HG03103 (cell line): Measurements from ENCODE around the gene DIAPH3.

Experiments
- ATAC-seq: cut with Tn5 transposase; IDR thresholded peaks from one replicate; pipeline ENCODE4 v1.9.1; 2021; ENCODE audit warnings: low read depth; ENCODE audit not compliant: unreplicated experiment

DIAPH3 gene

DNA sequence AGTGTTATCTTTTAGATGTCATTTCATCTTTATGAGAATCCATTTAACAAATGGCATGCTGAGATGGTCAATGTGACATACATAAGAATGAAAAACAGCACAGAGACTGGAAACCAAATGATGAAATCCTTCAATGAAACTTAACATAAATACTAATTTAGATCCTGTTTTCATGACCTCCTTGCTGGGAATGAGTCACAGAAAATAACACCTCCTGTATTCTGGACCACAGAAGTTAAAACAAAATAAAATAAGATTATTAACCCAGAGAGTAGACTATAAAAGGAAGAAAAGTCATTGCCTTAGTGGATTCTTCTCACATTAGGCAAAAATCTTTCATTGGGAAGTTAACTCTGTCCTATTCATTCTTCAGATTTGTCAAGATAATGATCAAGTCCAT, 1.6 kb downstream of the DIAPH3 start:
- no peak for ATAC-seq

DNA sequence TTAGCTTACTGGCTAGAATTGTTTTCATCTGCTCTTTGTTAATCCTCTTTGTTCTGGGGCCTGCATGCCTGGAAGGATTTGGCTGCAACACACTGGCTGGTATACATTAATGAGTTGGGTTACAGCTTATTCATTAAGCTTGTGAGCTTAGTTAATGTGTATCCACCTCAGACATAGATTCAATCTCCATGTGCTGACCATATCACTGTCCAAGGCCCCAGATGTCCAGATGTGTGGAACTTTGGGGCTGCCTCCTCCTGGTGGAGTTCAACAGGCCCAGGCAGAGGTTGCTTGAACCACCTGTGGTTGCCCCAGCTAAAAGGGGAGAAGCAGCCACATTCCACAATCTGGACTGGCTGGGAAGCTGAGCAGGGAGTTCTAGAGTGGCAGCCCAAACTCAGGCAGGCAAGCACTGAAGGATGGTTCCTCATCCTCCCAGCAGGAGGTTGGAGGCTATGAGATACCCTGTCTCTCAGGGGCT, 5.4 kb downstream of the DIAPH3 start:
- ATAC-seq, result no peak

DNA sequence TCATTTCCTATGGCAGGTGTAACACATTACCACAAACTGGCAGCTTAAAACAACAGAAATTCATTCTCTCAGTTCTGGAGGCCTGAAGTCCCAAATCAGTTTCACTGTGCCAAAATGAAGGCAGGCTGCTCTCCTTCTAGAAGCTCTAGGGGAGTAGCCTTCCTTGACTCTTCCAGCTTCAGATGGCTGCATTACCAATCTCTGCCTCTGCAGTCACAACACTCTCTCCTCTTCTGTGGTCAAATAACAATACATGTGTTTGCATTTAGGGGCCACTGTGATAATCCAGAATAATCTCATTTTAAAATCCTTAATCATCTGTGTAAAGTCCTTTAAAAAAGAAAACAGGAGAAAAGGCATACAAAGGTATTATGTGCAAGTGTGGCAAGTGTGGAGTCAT, 7.8 kb downstream of the DIAPH3 start:
- no peak for ATAC-seq

DNA sequence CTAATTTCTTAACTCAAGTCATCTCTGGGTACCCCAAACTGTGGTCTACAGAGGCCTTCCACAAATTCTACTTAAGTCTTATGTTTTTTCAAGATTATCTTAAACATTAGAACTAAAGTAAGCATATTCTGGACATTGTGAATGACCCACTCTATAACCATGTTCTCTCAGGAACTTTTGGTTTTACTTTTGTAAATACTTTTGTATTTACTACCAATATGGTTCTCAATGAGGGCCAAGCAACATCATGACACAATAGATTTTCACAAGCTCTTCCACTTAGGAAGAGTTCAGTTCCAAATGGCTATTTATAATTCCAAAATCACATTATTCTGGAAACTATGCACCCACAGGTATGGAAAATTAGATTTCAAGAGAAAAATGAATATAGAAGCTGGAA, 10.8 kb downstream of the DIAPH3 start:
- ATAC-seq, result no peak

DNA sequence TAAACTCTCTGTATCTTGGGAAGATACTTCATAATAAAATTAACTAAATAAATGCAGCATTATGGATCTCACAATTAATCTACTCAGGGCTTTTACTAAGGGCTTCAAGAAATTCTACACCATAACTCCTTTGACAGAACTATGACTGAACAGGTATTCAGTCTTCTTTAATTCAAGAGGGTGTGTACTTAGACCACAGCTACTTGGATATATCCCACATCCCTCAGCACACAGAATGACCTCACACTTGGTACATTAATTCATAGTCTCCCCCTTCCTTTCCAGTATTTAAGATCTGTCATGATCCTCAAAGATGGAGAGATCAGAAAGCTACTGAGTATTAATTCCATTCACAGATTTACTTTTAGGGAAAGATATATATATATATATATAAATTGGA, 11.6 kb downstream of the DIAPH3 start:
- no peak for ATAC-seq

DNA sequence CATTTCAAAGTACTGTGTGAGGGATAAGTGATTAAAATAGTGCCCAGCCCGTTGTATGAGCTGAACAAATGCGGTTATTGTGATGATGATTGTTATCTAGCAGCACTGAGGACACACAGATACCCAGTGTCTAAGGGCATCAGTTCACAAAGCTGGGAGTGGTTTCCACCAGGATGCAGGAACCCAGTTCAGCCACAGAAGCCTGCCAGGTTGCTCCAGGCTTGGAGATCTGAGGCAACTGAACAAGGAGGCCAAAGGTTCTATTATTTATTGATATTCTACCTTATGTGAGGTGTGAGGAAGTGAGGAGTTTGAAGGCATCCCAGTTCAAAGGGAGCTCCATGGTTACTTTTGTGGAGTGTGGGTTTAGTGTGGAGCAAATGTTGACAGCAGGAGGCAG, 13.2 kb downstream of the DIAPH3 start:
- ATAC-seq, result no peak

DNA sequence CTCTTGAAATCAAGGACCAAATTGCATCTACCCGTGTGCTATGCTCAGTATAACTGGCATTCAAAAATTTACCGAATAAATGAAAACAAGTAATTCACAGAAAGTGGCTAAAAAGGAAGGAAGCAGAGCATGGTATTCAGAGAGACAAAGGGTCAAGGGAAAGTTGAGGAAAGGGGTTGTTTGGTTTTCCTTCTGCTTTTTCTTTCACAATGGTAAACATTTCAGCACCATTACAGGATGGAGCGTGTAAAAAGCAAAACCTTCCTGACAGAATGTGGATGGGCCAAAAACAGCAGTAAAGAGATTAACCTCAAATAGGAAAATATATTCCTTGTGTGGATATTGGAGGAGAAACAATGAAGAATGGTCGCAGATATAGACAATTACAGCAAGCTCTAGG, 14.8 kb downstream of the DIAPH3 start:
- ATAC-seq, result no peak

DNA sequence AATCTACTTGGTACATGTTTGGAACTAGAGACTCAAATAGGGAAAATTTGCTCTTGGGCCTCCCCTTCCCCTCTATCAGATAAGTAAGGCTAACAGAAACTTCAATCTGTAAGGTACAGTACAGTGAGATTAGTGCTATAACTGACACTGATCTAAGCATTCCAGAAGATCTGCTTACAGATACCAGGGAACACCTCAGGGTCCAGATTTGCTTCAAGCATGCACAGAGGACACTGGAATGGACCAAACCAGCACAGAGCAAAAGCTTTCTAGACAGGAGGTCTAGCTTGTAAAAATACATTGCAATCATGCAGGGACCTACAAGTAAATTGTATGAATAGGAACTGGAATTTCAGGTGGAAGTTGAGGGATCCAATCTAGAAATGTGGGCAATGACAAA, 16.4 kb downstream of the DIAPH3 start:
- no peak for ATAC-seq

DNA sequence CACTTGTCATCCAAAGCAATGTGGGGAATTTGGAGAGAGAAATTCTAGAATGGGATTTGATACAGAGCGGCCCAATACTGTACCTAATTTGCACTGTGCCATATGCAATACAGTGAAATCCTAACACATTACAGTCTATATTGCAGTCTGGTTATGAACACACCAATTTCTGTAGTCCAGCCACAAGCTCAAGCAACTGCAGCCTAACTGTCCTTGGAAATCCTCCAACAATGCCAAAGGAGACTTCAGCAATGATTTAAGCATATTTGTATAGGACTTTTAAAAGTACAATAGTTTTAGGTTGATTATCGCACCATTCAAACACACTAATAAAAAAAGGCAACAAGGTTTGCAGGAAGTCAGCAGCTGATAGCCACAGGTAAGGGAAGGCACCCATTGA, 17.3 kb downstream of the DIAPH3 start:
- ATAC-seq, result no peak

DNA sequence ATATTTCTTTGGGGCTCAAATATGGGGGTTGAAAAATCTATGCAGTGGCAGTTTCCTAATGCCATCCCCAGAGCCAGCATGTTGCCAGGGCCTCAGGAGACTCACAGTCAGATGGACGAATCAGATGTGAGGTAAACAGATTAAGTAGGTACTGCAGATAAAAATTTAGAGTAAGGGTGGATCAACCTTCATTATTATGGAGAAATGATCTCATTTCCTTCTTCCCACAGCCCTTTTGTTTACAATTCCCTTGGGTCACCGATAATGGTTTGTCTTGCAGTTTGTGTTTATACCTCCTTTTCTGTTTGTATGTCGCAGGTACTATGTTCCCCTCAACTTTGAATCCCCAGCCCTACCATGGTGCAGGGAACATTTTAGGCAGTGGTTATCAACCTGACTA, 20.0 kb downstream of the DIAPH3 start:
- no peak for ATAC-seq

DNA sequence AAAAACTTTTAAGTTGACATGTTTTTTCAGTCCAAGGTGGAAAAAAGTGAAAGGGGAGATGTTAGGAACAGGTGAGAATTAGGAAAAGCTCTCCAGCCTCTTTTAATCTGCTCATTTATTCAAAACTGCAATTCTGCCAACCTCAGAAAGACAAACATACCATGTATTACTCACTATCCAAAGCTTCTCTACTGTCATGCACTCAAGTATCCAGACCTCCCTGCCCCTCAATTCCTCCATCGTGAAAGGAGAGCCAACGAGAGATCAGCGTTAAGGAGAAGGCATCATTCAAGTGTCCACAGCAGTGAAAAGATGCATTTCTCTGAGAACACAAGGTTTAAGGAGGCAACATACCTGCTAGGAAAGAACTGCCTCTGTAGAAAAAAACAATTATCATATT, 24.5 kb downstream of the DIAPH3 start:
- no peak for ATAC-seq

DNA sequence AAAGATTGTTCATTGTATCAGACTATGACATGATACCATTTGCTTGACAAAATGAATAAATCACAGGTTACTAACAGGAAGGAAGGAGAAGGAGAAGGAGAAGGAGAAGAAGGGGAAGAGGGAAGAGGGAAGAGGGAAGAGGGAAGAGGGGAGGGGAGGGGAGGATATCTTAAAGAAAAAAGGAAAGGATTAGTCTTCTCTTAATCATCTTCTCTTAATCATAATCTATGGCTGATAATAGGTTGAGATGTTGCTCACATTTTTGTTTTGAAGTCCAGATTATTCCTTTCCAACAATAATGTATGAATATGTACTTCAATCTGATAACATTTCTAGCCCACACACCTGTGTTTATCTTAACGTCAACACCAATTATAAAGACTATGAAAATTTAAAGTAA, 25.1 kb downstream of the DIAPH3 start:
- ATAC-seq, result no peak

DNA sequence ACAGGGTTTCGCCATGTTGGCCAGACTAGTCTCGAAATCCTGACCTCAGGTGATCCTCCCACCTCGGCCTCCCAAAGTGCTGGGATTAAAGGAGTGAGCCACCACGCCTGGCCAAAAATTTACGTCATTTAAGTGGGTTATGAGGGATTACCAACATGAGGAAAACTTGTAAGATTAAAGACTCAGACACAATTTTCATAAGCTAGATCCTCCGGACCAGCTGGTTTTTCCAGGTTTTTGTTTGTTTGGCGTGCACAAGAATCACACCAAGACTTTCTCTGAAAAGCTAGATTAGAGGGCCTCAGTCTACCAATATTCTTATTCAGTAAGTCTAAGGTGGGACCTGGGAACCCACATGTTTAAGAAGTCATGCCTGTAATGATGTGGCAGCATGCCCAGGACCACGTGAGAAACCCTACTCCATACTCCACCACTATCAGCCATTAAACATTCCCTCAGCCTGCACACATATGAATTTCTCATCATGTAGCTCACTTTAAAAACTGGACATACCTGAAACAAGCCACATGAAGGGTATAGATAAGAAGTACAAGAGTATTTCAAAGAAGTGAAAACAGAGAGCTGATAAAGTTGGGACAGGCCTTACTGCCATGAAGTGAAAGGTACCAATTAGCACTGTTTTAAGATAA, 25.7 kb downstream of the DIAPH3 start:
- ATAC-seq, result no peak

DNA sequence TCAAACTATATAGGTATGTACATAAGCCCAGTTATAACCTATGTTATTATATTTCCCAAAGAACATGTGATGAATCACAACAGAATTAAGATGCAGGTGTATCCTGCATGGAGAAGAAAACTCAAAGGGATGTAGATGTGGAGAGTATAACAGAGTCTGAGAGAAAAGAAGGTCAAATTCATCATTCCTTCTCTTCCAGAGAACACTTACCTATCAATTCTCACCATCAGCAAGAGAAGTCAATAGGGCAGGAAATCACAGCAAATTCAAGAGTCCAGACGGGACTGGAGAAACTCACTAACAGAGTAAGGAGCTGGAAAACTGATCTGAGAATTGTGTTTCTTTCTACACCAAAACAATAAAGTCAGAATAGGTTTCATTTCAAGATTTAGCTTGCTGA, 28.4 kb downstream of the DIAPH3 start:
- no peak for ATAC-seq

DNA sequence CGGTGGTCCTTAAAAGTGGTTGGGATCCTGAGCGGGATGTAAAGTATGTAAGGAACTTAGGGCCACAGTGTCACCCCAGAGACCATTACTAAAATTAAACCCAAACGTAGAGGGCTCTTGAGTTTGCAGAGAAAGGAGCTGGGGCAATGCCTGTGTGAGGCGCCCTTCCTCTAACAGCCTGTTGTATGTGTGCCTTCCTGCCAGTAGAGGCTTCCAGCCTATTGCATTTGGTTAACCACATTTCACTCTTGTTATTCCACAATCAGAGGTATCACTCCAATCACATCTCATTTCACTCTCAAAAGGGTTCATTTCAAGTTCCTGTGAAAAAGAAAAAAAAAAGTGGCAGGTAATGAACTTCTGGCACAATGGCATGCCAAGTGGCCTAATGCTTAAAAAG, 29.4 kb downstream of the DIAPH3 start:
- no peak for ATAC-seq

DNA sequence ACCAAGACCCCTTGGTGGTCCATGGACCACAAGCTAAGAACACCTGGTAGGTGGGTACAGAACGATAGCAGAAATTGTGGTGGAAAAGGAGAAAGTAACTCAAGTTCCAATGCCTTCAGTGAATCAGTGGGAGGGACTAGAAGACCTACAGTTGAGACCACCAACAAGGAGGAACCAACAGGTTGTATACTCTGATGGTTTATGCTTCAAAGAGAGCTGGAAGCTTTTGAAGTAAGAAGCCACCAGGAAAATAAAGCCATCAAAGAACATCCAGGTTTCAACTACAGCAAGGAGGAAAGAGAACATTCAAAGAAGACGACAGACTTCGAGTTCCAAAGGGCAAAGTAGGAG, 42.4 kb downstream of the DIAPH3 start:
- ATAC-seq, result no peak

DNA sequence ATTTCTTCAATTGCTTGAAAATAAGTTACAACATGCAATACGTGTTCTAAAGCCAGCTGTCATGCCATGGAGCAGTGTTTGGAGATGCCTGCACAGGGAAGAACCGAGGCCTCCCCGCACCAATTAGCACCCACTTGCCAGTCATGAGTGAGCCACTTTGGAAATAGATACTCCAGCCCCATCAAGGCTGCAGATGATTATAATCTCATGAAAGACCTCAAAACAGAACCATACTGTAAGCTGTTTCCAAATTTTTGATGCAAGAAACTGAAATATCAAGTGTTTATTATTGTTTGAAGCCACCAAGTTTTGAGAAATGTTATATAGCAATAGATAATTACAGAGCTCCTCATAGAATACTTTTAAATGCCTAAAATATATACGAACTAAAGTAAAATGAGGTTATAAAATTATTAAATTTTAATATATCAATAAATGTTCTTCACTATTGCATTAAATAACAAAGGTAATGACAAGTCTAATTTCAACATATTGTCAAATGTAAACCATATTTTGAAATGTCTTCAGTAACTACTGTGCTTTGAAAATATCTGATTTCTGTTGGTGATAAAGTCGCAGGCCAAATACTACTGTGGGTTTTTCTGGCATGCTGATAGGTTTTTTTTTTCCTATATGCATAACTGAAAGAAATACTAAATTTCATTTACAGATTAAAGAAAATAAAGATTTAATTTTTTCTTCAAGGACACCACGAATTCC, 43.0 kb downstream of the DIAPH3 start:
- no peak for ATAC-seq

DNA sequence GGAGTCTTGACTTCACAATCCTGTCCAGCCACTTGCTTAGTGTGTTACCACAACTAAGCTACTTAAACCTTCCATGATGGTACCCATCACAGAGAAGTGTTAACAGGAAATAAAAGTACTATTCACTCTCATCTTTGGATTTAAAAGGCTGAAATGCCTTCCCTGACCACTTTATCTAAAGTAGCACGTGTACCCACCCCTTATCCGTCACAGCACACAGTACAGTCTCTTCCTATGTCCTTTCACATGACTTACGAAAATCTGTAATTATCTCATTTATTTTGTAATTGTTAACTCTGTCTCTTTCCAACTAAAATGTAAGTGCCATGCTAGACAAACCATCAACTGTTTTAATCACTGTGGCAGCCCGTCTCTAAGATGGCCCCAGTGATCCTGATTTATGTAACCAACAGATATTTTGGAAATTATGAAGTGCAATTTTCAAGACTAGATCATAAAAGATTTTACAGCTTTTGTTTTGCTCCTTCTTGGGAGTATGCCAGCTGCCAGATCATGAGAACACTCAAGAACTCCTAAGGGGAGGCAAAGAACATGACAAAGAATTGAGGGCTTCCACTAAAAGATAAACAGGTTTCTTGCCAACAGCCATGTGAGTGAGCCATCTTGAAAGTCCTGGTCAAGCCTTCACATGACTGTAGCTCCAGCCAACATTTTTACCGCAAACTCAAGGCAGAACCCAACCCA, 44.9 kb downstream of the DIAPH3 start:
- ATAC-seq, result no peak

DNA sequence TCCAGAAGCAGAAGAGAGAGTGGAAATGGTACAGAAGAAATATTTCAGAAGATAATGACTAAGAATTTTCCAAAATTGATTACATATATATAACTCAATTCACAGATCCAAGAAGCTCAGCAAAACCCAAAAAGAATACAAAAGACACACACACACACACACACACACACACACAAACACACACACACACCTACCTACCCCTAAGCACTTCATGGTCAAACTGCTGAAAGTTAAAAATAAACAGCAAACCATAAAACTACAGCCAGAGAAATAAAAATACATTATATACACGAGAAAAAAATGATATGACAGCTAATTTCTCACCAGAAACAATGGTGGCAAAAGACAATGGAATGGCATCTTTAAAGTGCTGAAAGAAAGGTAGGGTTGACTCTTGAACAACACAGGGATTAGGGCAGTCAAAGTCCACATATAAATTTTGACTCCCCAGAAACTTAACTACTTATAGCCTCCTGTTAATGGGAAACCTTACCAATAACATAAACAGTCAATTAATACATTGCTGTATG, 49.2 kb downstream of the DIAPH3 start:
- no peak for ATAC-seq

DNA sequence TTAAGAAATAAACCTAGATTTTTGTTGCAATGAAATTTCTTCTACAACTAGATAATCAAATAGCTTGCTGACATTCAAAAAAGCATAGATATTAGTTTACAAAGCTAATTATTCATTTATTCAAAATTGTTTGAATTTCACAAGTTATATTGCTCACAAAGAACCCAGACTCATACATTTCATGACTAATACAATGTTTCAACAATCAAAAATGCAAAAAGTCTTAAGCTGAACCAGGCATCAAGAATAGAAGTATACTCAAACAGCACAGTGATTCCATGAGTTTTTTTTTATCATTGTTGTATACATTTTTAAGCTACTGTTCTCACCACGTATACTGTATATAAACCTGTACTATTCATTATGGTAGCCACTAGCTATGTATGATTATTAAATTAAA, 51.0 kb downstream of the DIAPH3 start:
- ATAC-seq, result no peak

DNA sequence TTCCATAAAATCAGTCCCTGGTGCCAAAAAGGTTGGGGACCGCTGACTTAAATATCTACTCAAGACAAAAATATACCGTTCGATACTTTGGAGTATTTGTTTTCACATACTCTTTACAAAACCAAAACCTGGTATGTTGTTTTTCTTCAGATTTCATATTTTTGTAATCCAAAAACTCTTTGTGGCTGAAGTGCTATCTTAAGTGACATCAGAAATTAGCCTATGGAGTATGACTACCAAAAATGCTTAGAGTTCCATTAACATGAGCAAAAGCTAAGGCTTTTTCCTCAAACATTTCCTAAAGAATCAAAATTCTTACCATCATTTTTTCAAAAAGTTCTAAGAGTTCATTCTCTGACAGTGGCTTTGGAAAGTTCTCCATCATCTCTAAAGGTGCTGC, 52.0 kb downstream of the DIAPH3 start:
- ATAC-seq, result no peak

DNA sequence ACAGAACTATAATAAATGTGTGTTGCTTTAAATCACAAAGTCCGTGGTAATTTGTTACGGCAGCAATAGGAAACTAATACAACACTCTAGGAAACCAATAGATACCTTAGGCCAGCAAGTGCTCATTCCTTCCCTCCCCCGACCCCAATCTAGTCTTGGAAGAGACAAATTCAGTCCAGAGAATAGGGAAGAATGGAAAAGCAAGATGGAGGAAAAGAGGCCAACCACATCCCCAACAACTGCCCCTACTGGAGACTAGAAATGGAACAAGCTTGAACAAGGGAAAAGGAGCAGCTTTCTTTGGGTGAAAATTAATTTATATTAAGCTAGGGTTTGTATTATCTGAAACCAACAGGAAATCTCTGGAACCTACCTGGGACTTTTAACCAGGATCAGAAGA, 54.4 kb downstream of the DIAPH3 start:
- ATAC-seq, result no peak
